Colonic mucosa (tissue), 4 donors: ENCODE results near the gene NLRP6. TPM values are rescaled to one million over a fixed set of nuclear protein-coding genes. Genes with fewer than 3 reads are reported as not detected.
"Not testable (repeated sequence)": the region's sequence is repeated elsewhere in the genome, so short reads cannot be mapped to it uniquely, and the experiment has no call there.

Experiments used
- DNase-seq: peaks from one replicate; pipeline ENCODE4 v3.0.0-alpha.2; 2020
- H3K27ac ChIP-seq: fragments of 200-600 bp; one replicate; pipeline ENCODE4 v1.8.0; 2021
- H3K27me3 ChIP-seq: fragments of 200-600 bp; one replicate; pipeline ENCODE4 v1.8.0; 2021
- H3K36me3 ChIP-seq: fragments of 200-600 bp; one replicate; pipeline ENCODE4 v1.8.0; 2021
- H3K4me1 ChIP-seq: fragments of 200-600 bp; one replicate; pipeline ENCODE4 v1.8.0; 2021; ENCODE audit warnings: mild to moderate bottlenecking
- H3K4me3 ChIP-seq: fragments of 200-600 bp; one replicate; pipeline ENCODE4 v1.8.0; 2021
- H3K9ac ChIP-seq, 2 donors: one replicate each; pipeline ENCODE4 v1.7.0; 2013; ENCODE audit warnings: control low read depth in 2 of 2, low read depth in 2 of 2, low read length in 2 of 2
- H3K9me3 ChIP-seq: fragments of 200-600 bp; one replicate; pipeline ENCODE4 v1.8.0; 2021
- intact Hi-C: fragments of 100-400 bp; cut with DNase I; formaldehyde crosslinking; loops from one replicate; pipeline ENCODE4 v1.14.1; 2022
- total RNA-seq, 2 donors: library from RNA; stranded (reverse); fragmentation: NEBNext Ultra II Directional in 1 of 2; extraction: Animal tissue kit (Norgen Biotek cat#: 25700) in 1 of 2; gene quantifications; one replicate each; pipeline ENCODE4 v1.2.1, GENCODE V29; 2021
- TF ChIP-seq, protein P1 (sequence below): fragments of 200-600 bp; IDR thresholded peaks from one replicate; pipeline ENCODE4 v1.8.0; 2022; ENCODE audit warnings: antibody characterized with exemption, mild to moderate bottlenecking
- donor health status: healthy.
- donor health status: DM: no; HTN: no; CAD: no.
- donor health status: DM: no; HTN: no; CAD: no.

The NLRP6 gene
- total RNA-seq, 2 donors from 2014 or later: 0.17 to 0.72 TPM

DNA sequence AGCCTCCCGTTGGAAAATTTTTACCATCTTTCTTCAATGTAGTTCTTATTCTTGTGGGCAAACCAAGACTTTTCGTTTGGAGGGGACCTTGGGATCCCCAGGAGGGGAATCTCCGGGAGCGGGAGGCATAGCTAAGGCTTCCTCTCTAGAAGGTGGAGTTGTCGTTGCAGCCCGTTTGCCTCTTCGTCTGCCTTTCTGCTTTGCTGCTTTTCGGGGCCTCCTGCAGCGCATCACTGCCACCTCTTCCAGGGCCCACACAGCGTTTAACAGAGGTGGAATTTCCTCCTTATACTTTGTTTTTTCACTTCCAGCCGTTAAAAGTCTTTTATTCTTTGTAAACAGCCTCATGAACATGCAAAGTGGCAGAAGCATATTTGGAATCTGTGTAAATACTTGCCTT, 45.9 kb downstream of the NLRP6 start:
- H3K9me3 ChIP-seq: no peaks in the 10 kb centered on the region
- intact Hi-C loops: no loop called here
- no peaks in the 10 kb centered on the region for H3K36me3 ChIP-seq
- peaks cover 5% of the 10 kb centered on the region for H3K4me1 ChIP-seq
- H3K4me3 ChIP-seq: no peak overlapping the region
- no peaks in the 10 kb centered on the region for H3K27me3 ChIP-seq
- H3K9ac ChIP-seq: no peak overlapping the region
- DNase-seq: no peak
- TF ChIP-seq, protein P1, sequence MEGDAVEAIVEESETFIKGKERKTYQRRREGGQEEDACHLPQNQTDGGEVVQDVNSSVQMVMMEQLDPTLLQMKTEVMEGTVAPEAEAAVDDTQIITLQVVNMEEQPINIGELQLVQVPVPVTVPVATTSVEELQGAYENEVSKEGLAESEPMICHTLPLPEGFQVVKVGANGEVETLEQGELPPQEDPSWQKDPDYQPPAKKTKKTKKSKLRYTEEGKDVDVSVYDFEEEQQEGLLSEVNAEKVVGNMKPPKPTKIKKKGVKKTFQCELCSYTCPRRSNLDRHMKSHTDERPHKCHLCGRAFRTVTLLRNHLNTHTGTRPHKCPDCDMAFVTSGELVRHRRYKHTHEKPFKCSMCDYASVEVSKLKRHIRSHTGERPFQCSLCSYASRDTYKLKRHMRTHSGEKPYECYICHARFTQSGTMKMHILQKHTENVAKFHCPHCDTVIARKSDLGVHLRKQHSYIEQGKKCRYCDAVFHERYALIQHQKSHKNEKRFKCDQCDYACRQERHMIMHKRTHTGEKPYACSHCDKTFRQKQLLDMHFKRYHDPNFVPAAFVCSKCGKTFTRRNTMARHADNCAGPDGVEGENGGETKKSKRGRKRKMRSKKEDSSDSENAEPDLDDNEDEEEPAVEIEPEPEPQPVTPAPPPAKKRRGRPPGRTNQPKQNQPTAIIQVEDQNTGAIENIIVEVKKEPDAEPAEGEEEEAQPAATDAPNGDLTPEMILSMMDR: no peak
- H3K27ac ChIP-seq: no peak overlapping the region

DNA sequence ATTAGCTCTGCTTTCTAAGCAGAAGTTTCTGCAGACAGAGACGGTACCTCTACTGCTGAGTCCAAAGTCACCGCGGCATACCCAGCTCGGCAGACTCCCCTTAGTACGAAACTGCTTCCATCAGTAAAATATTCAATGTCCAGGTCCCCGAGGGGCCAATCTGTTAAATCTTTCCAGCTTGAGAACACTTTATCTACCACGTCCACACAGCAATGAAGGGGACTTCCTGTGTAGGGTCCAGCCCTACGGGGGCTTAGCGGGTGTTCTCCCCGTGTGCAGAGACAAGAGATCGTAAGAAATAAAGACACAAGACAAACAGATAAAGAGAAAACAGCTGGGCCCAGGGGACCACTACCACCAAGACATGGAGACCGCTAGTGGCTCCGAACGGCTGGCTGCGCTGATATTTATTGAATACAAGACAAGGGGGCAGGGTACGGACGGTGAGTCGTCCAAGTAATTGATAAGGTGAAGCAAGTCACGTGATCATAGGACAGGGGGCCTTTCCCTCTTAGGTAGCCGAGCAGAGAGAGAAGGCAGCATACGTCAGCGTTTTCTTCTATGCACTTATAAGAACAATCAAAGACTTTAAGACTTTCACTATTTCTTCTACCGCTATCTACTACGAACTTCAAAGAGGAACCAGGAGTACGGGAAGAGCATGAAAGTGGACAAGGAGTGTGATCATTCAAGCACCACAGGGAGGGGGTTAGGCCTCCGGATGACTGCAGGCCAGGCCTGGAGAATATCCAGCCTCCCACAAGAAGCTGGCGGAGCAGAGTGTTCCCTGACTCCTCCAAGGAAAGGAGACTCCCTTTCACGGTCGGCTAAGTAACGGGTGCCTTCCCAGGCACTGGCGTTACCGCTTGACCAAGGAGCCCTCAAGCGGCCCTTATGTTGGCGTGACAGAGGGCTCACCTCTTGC, 46.6 kb downstream of the NLRP6 start:
- H3K9ac ChIP-seq: peak overlapping the region in 1 of 2 donors; percentile 19
- H3K9me3 ChIP-seq, H3K4me3 ChIP-seq, H3K27ac ChIP-seq, H3K4me1 ChIP-seq, DNase-seq, H3K36me3 ChIP-seq, intact Hi-C loops, H3K27me3 ChIP-seq: not testable (repeated sequence)

DNA sequence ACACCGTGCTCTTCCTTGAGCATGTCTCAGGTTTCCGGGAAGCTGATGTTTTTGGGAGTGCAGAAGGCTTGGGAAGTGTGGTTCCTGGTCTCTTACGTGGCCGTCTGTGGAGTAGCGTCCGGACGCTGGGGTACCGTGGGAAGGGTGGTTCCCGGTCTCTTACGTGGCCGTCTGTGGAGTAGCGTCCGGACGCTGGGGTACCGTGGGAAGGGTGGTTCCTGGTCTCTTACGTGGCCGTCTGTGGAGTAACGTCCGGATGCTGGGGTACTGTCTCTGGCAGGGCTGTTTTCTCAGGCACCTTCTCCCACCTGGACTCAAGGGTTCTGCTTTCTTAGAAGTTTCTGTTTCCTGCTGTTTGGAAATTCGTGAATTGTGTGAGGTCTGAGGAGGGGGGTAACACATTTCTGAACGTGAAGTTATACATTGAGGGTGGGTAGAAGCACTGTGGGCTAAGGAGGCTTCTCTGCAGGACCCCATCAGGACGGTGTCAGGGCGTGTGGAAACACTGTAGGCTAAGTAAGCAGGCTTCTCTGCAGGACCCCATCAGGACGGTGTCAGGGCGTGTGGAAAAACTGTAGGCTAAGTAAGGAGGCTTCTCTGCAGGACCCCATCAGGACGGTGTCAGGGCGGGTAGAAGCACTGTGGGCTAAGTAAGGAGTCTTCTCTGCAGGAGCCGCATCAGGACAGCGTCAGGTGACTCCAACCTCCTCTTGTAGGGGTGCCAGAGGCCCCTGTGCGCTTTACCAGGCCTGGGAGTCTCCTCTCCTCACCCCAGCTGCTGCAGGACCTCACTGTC, 47.8 kb downstream of the NLRP6 start:
- no peak for DNase-seq
- peaks cover 5% of the 10 kb centered on the region for H3K4me1 ChIP-seq

DNA sequence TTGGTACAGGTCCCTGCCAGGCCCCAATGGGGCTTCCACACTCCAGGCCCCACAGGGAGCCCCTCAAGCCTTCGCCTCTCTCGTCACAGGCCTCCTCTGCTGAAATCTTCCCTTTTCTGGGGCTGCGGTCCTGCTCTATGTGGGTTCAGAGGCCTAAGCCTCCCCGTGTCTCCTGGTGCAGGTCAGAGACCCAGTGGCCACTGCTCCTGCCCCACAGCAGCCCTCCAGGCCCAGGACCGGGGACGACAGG, 48.3 kb downstream of the NLRP6 start:
- H3K9me3 ChIP-seq: no peaks in the 10 kb centered on the region
- TF ChIP-seq, protein P1: no peak
- peak overlapping the region in 1 of 2 donors; percentile 64 for H3K9ac ChIP-seq
- intact Hi-C loops: no loop called here
- peaks cover 5% of the 10 kb centered on the region for H3K4me1 ChIP-seq
- no peak overlapping the region for H3K4me3 ChIP-seq
- DNase-seq: no peak
- H3K27ac ChIP-seq: peak overlapping the region; percentile 69
- H3K27me3 ChIP-seq: no peaks in the 10 kb centered on the region
- no peaks in the 10 kb centered on the region for H3K36me3 ChIP-seq

More for the DNA sequence above, 47.8 kb downstream of the NLRP6 start:
- Histone ChIP-seq H3K9me3 (no peaks in the 10 kb centered on the region), H3K36me3 (no peaks in the 10 kb centered on the region), H3K27me3 (no peaks in the 10 kb centered on the region), H3K4me3 (no peak overlapping the region), H3K27ac (peak overlapping the region; percentile 69), H3K9ac (peak overlapping the region in 1 of 2 donors; percentile 64)
- intact Hi-C loops: no loop called here
- TF ChIP-seq, protein P1: no peak

DNA sequence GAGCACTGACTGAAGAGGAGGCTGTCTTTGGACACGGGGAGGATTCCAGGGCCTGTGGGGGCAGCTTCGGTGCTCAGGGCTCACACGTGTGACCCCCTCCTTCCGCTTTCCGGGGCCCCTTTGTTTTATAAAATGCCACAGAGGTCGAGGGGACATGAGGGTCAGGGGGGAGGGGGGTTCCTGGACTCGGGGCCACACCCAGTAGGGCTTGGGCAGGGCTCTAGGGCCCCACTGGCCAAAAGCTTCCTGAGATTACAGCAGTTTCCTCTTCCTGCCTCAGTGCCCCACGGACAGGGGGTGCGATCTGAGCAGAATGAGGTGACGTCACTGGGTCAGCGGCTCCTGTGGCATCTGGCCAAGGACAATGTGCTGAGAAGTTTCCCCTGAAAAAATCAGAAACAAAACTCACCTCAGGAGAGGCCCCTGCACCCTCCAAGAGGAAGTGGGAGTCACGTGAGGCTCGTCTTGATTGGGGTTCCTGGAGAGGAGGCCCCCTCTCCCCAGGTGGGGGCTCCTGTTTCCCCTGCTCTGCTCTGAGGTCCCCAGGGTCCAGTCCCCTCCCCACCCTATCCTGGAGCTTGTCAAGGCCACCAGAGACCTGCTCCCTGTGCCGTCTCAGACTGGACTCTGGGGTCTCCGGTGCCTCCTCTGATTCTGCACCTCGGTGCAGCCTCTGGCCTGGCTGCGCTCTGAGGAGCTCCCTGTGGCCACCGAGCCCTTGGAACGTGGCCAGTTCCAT, 48.8 kb downstream of the NLRP6 start:
- no peaks in the 10 kb centered on the region for H3K9me3 ChIP-seq
- no peaks in the 10 kb centered on the region for H3K36me3 ChIP-seq
- H3K27me3 ChIP-seq: no peaks in the 10 kb centered on the region
- H3K4me1 ChIP-seq: peaks cover 5% of the 10 kb centered on the region
- H3K27ac ChIP-seq: peak overlapping the region; percentile 69
- TF ChIP-seq, protein P1: no peak
- H3K9ac ChIP-seq: peak overlapping the region; percentile 58 to 64
- intact Hi-C loops: no loop called here
- H3K4me3 ChIP-seq: no peak overlapping the region
- DNase-seq: peak; percentile 73
